GM23248 (cell line): ENCODE measurements around the gene CTBP2. TPM values are rescaled to one million over a fixed set of nuclear protein-coding genes. Genes with fewer than 3 reads are reported as not detected.

Experiments used
- DNase-seq: peaks from one replicate; pipeline ENCODE4 v3.0.0-alpha.2; 2015
- H2AFZ ChIP-seq: fragments of 200-600 bp; sonication (generic); 2 replicates; pipeline ENCODE4 v1.6.1; 2016; ENCODE audit warnings: antibody characterized with exemption
- H3F3A ChIP-seq: fragments of 200-600 bp; sonication (generic); 2 replicates; pipeline ENCODE4 v1.6.1; 2016; ENCODE audit warnings: mild to moderate bottlenecking, antibody characterized with exemption, mixed run types; ENCODE audit not compliant: insufficient read depth
- H3K27ac ChIP-seq: fragments of 200-600 bp; sonication (generic); 2 replicates; pipeline ENCODE4 v1.5.1; 2016; ENCODE audit warnings: mild to moderate bottlenecking
- H3K27me3 ChIP-seq: fragments of 200-600 bp; sonication (generic); replicated peaks from 2 replicates; pipeline ENCODE4 v1.6.1; 2016; ENCODE audit warnings: mild to moderate bottlenecking; ENCODE audit not compliant: insufficient read depth
- H3K36me3 ChIP-seq: fragments of 200-600 bp; sonication (generic); 2 replicates; pipeline ENCODE4 v1.6.1; 2016; ENCODE audit warnings: low read depth, mild to moderate bottlenecking
- H3K4me1 ChIP-seq: fragments of 200-600 bp; sonication (generic); 2 replicates; pipeline ENCODE4 v1.6.1; 2016; ENCODE audit warnings: mild to moderate bottlenecking; ENCODE audit not compliant: insufficient read depth
- H3K4me2 ChIP-seq: fragments of 200-600 bp; sonication (generic); one replicate; pipeline ENCODE4 v1.6.1; 2016; ENCODE audit warnings: mild to moderate bottlenecking; ENCODE audit not compliant: unreplicated experiment
- H3K4me3 ChIP-seq: fragments of 200-600 bp; sonication (generic); 2 replicates; pipeline ENCODE4 v1.5.1; 2016; ENCODE audit warnings: mild to moderate bottlenecking
- H3K79me2 ChIP-seq: fragments of 200-600 bp; sonication (generic); 2 replicates; pipeline ENCODE4 v1.6.1; 2016; ENCODE audit warnings: mild to moderate bottlenecking; ENCODE audit not compliant: insufficient read depth
- H3K9ac ChIP-seq: fragments of 200-600 bp; sonication (generic); 2 replicates; pipeline ENCODE4 v1.6.1; 2016; ENCODE audit warnings: mild to moderate bottlenecking
- H3K9me2 ChIP-seq: fragments of 200-600 bp; sonication (generic); 2 replicates; pipeline ENCODE4 v1.6.1; 2016; ENCODE audit warnings: mixed run types, mild to moderate bottlenecking, moderate library complexity; ENCODE audit not compliant: insufficient read depth
- H3K9me3 ChIP-seq: fragments of 200-600 bp; sonication (generic); one replicate; pipeline ENCODE4 v1.6.1; 2017; ENCODE audit warnings: low read depth
- H4K20me1 ChIP-seq: fragments of 200-600 bp; sonication (generic); 2 replicates; pipeline ENCODE4 v1.6.0; 2016; ENCODE audit not compliant: insufficient read depth
- EZH2 ChIP-seq: fragments of 200-600 bp; sonication (generic); IDR thresholded peaks from 2 replicates; pipeline ENCODE4 v1.6.1; 2018; ENCODE audit warnings: antibody characterized with exemption, mild to moderate bottlenecking; ENCODE audit not compliant: insufficient read depth, poor library complexity, severe bottlenecking
- EZH2phosphoT487 ChIP-seq: fragments of 200-600 bp; sonication (generic); IDR thresholded peaks from 2 replicates; pipeline ENCODE4 v1.6.1; 2018; ENCODE audit warnings: antibody characterized with exemption, moderate library complexity, mild to moderate bottlenecking, low read depth; ENCODE audit not compliant: insufficient read depth
- WGBS, 2 experiments: methylation state at CpG; one replicate each; pipeline ENCODE4 v1.1.6; 2015 to 2017; ENCODE audit warnings: low lambda C conversion rate in 2 of 2, low coverage in 1 of 2; ENCODE audit errors: missing lambda C conversion rate in 2 of 2; 5-methylcytosine and 5-hydroxymethylcytosine counted together
- in situ Hi-C: fragments of 300-500 bp; cut with MboI; formaldehyde crosslinking; loops from 2 replicates; pipeline ENCODE4 v1.15.0; 2020
- polyA plus RNA-seq: library from polyadenylated mRNA; unstranded; fragments of >200 nt; fragmentation: Nextera tagmentation; extraction: Ambion mirVana; gene quantifications from 2 replicates; pipeline ENCODE4 v1.2.1, GENCODE V29; 2016
- total RNA-seq: library from RNA; depleted of rRNA; stranded (reverse); fragments of >200 nt; shearing (Covaris generic); gene quantifications from 2 replicates; pipeline ENCODE4 v1.2.3, GENCODE V29; 2014

CTBP2 gene
- total and polyA plus RNA-seq, 2 experiments from 2014 or later: 52.0 to 65.5 TPM

- Histone ChIP-seq H3K36me3 (no peaks in the 10 kb centered on the region; the same call in 1 of the 2 replicates), H3K27ac (no peak overlapping the region), H3K9me3 (no peaks in the 10 kb centered on the region), H2AFZ (no peak overlapping the region), H3F3A (no peaks in the 10 kb centered on the region), H3K4me1 (peaks cover 8% of the 10 kb centered on the region), H3K79me2 (peaks cover 100% of the 10 kb centered on the region), H3K4me2 (no peak overlapping the region), H3K4me3 (no peak overlapping the region), H3K9ac (no peak overlapping the region), H4K20me1 (peaks cover 13% of the 10 kb centered on the region), H3K9me2 (no peaks in the 10 kb centered on the region), H3K27me3 (no peaks in the 10 kb centered on the region)
- no peak for TF ChIP-seq EZH2
- TF ChIP-seq EZH2phosphoT487: no peak
- in situ Hi-C loops: no loop called here
- DNase-seq: no peak
- 96 to 98% methylated on average over 12 of the region's 12 CpGs for WGBS, 2 experiments
Measured at GRCh38 chr10:125141860-125142484, 18.4 kb downstream of the CTBP2 start.

GRCh38 chr10:125141150-125141859, 19.1 kb downstream of the CTBP2 start:
- peaks cover 14% of the 10 kb centered on the region for H4K20me1 ChIP-seq
- no peaks in the 10 kb centered on the region; the same call in 1 of the 2 replicates for H3K36me3 ChIP-seq
- no peaks in the 10 kb centered on the region for H3F3A ChIP-seq
- no peak overlapping the region for H3K9ac ChIP-seq
- no peaks in the 10 kb centered on the region for H3K27me3 ChIP-seq
- DNase-seq: no peak
- no peaks in the 10 kb centered on the region for H3K9me2 ChIP-seq
- no peak overlapping the region for H3K27ac ChIP-seq
- TF ChIP-seq EZH2phosphoT487 (no peak), EZH2 (no peak)
- in situ Hi-C loops: no loop called here
- H3K4me1 ChIP-seq: peaks cover 8% of the 10 kb centered on the region
- H3K4me2 ChIP-seq: no peak overlapping the region
- WGBS, 2 experiments: 91 to 95% methylated on average over 16 of the region's 16 CpGs
- no peak overlapping the region for H2AFZ ChIP-seq
- H3K79me2 ChIP-seq: peaks cover 100% of the 10 kb centered on the region
- no peaks in the 10 kb centered on the region for H3K9me3 ChIP-seq
- no peak overlapping the region for H3K4me3 ChIP-seq

GRCh38 chr10:125140151-125140550, 20.2 kb downstream of the CTBP2 start:
- no peak overlapping the region for H2AFZ ChIP-seq
- H3K9me3 ChIP-seq: no peaks in the 10 kb centered on the region
- H3K36me3 ChIP-seq: no peaks in the 10 kb centered on the region; the same call in 1 of the 2 replicates
- no peaks in the 10 kb centered on the region for H3K9me2 ChIP-seq
- H3F3A ChIP-seq: no peaks in the 10 kb centered on the region
- no peak overlapping the region for H3K27ac ChIP-seq
- H3K9ac ChIP-seq: no peak overlapping the region
- DNase-seq: no peak
- H3K79me2 ChIP-seq: peaks cover 100% of the 10 kb centered on the region
- H4K20me1 ChIP-seq: peaks cover 17% of the 10 kb centered on the region
- no peaks in the 10 kb centered on the region for H3K27me3 ChIP-seq
- peaks cover 5% of the 10 kb centered on the region for H3K4me1 ChIP-seq
- in situ Hi-C loops: no loop called here
- 94 to 96% methylated on average over 11 of the region's 11 CpGs for WGBS, 2 experiments
- TF ChIP-seq EZH2phosphoT487 (no peak), EZH2 (no peak)
- no peak overlapping the region for H3K4me3 ChIP-seq
- no peak overlapping the region for H3K4me2 ChIP-seq

GRCh38 chr10:125137601-125138438, 22.5 kb downstream of the CTBP2 start:
- H3K27ac ChIP-seq: no peak overlapping the region
- TF ChIP-seq EZH2: no peak
- TF ChIP-seq EZH2phosphoT487: no peak
- H2AFZ ChIP-seq: no peak overlapping the region
- H3K9me2 ChIP-seq: no peaks in the 10 kb centered on the region
- DNase-seq: no peak
- peaks cover 17% of the 10 kb centered on the region for H4K20me1 ChIP-seq
- no peak overlapping the region for H3K9ac ChIP-seq
- in situ Hi-C loops: no loop called here
- no peaks in the 10 kb centered on the region for H3K4me1 ChIP-seq
- WGBS, 2 experiments: 80 to 81% methylated on average over 25 of the region's 25 CpGs
- no peak overlapping the region for H3K4me2 ChIP-seq
- no peaks in the 10 kb centered on the region for H3K9me3 ChIP-seq
- no peaks in the 10 kb centered on the region for H3F3A ChIP-seq
- peaks cover 98% of the 10 kb centered on the region for H3K79me2 ChIP-seq
- H3K27me3 ChIP-seq: no peaks in the 10 kb centered on the region
- no peaks in the 10 kb centered on the region; the same call in 1 of the 2 replicates for H3K36me3 ChIP-seq
- H3K4me3 ChIP-seq: no peak overlapping the region
